GM08714 (cell line): ENCODE results near the gene CGNL1.

Source experiments
- H3K4me3 ChIP-seq: fragments of 200-500 bp; sonication (Bioruptor generic); 2 replicates; pipeline ENCODE4 v1.5.1; 2014; ENCODE audit warnings: mild to moderate bottlenecking, low read length, inconsistent platforms
- ZNF274 ChIP-seq: IDR thresholded peaks from 2 replicates; pipeline ENCODE4 v1.6.1; 2012; ENCODE audit warnings: mild to moderate bottlenecking, low read depth, low read length

The CGNL1 gene

DNA sequence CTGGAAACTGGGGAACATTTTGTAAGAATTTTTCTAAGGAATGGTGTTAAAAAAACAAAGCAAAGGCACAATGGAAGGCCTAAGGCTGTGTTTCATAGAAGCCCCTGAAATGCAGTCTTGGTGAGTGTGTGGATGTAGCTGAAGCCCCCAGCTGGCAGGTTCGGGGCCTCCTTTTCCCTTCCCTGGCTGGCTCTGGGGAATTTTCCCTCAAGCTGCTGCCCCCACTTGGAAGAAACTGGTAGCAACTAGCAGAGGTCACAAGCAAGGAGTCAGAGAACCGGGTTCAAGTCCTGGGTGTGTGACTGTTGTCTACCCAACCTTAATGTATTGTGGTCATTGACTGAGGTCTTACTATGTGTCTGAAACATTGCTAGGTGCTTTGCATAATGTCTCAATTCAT, 130.1 kb downstream of the CGNL1 start:
- no peak for TF ChIP-seq ZNF274
- no peak overlapping the region for H3K4me3 ChIP-seq

DNA sequence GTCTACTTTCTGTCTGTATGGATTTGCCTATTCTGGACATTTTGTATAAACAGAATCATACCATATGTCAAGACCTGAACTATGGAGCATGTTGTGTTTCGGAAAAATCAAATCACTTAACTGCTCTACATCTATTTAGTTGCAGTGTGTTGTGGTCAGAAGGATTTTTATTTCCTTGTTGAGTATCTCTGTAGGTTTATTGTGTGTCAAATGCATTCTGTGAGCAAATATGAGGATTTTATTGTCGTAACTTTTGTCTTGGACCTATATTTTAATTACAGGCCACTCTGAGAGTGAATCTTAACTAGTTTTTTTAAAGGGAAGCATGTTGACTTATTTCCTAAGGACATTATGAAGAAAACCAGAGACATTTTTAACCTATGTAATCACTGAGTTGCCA, 130.8 kb downstream of the CGNL1 start:
- TF ChIP-seq ZNF274, result no peak

DNA sequence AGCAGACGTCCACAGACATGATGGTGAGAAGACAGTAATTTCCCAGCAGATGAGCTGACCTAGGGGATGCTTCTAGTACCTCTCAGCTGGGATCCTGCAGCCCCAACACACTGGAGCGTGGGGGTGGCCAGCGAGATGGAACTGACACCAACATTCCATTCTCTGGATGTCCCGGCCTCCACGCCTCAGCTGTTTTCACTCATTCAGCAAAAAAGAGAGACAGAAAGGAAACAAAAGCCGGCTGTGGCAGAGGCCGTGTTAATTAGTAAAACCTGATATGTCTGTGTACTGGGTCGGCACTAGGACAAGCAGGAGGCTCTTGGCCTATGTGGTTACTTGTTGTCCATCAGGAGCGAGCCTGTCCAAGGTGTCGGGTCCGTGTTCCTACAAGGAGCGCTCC, 132.8 kb downstream of the CGNL1 start:
- H3K4me3 ChIP-seq, result no peak overlapping the region
- TF ChIP-seq ZNF274, result no peak

More for the DNA sequence above, 130.8 kb downstream of the CGNL1 start:
- H3K4me3 ChIP-seq, result no peak overlapping the region

DNA sequence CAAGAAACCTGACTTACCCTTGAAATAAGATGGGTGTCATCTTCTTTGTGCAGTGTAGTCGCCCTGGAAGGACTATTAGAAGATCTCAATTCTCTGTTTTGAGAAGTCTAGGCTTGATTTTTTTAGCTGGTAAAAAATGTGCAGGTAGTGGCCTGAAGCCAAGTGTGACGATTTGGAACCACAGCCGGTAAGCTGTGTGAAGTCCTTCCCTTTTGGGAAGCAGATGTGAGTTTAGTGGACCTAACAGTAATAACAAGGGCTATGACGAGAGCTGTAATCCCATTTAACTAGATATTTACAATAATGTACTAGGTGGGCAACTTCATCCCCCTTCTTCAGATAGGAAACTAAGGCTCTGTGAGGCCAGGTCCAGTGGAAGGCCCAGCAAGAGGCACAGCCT, 133.7 kb downstream of the CGNL1 start:
- TF ChIP-seq ZNF274, result no peak
- no peak overlapping the region for H3K4me3 ChIP-seq

DNA sequence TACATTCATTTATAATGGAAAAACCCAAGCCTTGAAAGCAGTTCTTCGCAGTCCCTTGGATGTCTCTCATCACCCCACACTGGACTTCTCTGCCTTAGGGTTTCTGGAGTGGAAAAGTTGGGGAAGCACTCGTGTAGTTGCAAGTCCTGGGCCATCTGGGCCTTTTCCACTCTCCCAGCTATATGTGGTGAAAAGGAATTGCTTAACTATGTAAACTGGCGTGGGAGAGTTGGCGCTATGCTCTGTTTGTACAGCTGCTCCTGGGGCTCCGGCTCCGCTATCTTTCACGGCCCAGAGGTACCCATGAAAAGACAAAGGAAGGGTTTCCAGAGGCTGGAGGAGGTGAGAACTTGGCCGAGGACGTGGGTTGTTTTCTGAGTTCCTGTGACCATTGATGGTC, 134.3 kb downstream of the CGNL1 start:
- no peak for TF ChIP-seq ZNF274
- no peak overlapping the region for H3K4me3 ChIP-seq

DNA sequence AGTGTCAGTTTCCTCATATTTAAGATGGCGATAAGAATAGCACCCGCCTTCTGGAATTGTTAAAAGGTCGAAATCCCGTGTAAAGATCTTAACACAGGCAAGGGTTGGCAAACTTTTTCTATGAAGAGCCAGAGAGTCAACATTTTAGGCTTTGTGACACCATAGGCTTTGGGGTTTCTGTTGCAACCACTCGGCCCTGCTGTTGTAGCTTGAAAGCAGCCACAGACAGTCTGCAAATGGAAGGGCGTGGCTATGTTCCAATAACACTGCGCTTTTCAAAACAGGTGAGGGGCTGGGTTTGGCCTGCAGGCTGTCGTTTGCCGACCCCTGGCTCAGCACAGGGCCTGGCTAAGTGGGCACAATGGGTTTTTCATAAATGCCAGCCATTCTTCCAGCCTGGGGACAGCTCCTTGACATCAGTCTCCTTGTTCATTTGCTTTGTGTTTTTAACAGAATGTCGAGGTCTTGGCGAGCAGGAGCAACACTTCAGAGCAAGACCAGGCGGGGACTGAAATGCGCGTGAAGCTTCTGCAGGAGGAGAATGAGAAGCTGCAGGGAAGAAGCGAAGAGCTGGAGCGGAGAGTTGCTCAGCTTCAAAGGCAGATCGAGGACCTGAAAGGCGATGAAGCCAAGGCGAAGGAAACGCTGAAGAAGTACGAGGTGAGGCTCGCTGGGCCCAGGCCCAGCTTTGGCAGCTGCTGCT, 140.2 kb downstream of the CGNL1 start:
- TF ChIP-seq ZNF274, result no peak
- no peak overlapping the region for H3K4me3 ChIP-seq

DNA sequence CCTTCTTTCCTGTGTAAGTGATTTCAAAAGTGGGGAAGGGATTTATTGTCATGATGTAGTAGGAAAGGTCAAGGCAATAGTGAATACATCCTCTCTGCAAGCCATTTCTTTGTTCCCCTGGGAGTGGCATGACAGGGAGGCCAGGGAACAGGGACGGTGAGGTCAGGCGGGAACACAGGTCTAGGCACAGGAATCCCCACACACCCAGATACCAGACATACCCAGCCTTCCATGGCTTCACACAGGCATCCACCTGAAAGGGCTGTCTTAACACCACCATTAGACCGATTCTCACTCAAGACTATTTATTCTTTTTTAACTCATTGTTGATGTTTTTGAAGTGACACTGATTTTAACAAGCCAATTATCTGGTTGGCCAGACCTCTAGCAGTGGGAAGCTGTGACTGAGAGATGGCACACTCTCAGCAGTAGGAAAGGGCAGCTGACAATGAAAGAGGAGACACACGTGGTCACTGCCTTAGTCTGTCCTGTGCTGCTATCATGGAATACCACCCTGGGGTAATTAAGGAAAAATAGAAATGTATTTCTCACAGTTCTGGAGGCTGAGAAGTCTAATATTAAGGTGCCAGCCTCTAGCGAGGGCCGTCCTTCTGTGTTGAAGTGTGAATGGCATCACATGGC, 140.8 kb downstream of the CGNL1 start:
- H3K4me3 ChIP-seq, result no peak overlapping the region
- TF ChIP-seq ZNF274, result no peak

DNA sequence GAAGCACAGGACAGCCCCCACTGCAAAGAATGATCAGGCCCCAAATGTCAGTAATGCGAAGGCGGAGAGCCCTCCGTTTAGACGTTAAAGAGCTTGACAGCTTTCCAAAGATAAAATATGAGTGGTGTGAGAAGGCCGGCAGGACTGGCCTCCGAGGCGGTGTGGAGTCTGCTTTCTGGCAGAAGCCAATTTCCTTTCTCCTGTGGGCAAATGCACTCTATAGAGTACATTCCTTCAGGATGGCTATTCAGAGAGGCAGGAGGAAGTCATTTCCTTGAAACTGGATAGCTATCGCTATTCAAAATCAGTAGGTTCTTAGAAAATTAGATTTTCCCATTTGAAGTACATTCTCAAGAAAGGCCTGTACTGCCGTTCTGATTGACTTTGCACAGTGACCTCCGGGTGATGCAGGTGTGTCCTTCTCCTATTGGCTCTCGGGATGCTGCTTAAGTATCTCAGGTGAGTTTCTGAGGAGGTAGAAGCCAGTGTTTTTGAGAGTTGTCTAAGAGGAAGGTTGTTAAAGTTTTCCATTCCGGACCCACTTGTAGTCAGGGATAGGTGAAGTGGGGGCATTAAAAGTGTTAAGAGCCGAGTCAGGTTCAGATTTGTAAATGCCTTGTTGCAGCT, 142.6 kb downstream of the CGNL1 start:
- no peak overlapping the region for H3K4me3 ChIP-seq
- TF ChIP-seq ZNF274, result no peak

DNA sequence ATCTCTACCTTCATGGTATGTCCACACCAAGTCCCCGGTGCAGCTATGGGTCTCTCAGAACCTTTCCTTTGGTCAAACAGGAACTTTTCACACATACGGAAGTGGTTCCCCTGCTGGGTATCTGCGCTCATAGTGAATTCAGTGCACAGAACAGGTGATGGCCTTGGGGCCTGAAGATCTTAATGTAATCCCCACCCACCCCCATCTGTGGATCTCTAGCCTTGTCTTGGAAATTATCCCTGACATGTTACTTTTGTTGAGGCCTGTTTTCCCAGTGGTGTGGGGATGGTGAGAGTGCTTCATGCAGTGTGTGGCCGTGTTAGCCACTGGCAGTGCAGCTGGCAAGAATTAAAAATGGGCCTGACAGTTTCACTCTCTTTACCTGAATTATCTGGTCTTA, 143.5 kb downstream of the CGNL1 start:
- no peak overlapping the region for H3K4me3 ChIP-seq
- no peak for TF ChIP-seq ZNF274

DNA sequence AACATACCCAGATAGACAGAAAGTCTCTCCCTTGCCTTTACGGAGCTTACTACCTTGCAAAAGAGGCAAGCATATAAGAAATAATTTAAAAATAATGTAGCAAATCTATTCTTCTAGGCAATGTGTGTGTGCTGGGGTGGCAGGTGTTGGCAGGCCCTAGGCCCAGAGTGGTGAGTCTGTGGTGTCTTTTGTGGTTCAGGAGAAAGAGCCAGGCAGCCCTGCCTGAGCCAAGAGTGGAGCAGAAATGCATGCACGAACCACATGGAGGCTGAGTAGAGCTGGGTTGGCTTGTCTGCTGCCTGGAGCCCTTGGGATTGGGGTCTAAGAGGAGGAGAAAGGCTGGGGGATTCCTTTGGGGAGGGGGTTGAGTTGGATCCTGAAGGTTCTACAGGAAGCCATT, 145.2 kb downstream of the CGNL1 start:
- TF ChIP-seq ZNF274, result no peak
- H3K4me3 ChIP-seq, result no peak overlapping the region

DNA sequence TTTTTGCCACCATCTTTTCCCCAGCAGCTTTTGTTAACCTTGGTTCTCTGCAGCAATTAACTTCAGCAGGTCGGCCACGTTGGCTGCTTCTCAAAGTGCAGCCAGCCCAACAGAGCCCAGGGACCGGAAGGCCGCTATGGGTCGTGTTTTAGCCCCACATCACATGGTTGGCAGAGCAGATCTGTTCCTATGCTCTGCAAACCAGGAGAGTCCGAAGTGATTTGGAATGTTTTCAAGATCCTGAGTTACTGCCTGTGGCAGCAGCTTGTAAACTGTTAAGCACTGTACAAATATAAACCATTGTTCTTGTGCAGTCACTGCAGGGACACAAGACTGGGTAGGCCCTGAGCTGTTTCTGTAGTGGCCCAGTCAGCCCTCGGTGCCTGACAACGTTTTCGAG, 145.8 kb downstream of the CGNL1 start:
- no peak for TF ChIP-seq ZNF274
- no peak overlapping the region for H3K4me3 ChIP-seq

DNA sequence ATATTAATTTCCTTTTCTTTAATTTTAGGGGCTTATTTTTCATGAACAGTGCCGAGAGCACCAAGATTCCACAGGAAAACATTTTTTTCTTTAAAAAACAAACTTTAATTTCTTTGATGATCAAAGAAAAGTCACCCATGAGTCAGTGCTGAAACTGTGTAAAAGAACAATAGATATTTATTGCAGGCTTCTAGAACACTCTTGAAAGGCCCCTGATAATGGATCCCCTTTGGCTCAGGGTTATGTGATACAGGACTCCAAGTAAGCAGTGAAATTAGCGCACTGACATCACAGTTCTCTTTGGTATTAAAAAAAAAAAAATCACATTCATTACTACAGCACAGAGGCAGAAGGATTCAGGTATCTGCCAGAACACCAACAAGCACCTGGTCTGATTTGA, 149.3 kb downstream of the CGNL1 start:
- H3K4me3 ChIP-seq, result no peak overlapping the region
- no peak for TF ChIP-seq ZNF274

DNA sequence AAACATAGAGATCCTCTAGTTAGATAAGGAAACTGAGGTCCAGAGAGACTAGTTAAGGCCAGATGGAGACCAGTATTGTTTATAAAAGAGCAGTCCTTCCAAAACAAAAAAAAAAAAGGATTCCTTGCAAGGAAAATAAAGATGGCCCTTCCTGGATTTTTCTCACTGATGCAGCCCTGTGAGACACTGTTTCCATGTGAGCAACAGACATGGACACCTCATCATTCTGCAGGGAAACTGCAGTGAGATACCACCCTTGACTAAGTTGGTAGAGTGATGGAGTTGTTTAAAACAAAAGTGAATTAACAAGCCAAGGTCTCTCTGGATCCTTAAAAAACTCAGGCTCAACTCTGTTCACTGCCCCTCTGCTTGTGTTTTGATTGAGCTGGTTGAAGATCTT, 149.8 kb downstream of the CGNL1 start:
- TF ChIP-seq ZNF274, result no peak
- H3K4me3 ChIP-seq, result no peak overlapping the region

DNA sequence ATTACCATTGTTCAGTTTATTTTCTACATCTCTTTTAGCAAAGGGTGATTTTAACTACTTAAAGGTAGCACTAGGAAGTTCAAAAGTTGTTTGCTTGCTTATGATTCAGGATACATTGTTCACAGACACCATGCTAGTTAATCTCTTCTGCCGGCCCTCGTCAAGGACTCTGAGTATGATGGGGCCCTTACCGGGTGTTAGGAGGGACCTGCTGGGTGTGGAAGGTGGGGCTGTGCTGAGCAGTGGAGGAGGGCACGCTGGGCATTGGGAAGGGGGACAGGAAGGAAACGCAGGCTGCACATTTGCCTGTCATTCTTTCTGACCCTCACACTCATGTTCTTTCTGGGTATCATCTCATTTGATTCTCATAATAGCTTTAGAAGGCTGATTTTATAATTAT, 150.3 kb downstream of the CGNL1 start:
- no peak overlapping the region for H3K4me3 ChIP-seq
- no peak for TF ChIP-seq ZNF274

DNA sequence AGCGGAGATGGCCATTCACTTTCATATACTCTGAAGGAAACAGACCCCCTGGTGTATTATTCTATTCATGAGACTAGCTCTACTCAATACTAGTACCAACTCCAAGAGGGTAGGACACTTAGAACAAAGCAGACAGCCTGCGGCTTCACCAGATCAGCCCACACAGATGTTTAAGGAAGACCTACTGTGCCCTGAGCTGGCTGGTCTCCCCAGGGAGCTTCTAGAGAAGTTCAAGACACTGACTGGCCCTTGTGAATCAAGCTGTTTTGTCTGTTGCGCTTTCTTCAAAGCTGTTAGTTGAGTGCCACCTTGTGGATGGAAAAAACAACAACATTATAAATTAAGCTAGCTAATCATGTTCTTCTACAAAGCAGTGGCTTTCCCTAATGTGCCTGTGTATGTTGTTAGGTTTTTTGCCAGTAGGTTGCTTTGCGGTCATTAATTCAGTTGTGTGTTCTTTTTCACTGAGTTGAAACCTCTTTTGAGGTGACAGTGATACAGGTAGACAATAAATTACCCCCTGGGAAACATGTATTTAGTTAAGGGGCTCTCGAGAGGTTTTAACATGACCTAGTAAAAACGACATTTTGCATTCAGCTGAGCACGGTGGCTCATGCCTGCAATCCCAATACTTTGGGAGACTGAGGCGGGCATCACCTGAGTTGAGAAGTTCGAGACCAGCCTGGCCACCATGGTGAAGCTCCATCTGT, 151.2 kb downstream of the CGNL1 start:
- H3K4me3 ChIP-seq, result no peak overlapping the region
- no peak for TF ChIP-seq ZNF274
